ENCODE measurements around the gene CAMK2D.
A peak's percentile ranks its signal among the peaks of the same experiment; 100 is the strongest.

CAMK2D gene

GRCh38 chr4:113760094-113760794 lies 1.3 kb downstream of the CAMK2D start:
- DNase-seq (ENCODE audit: low read depth, low spot score) = no peak
- TF ChIP-seq EZH2 (IDR thresholded peaks at IDR 0.05) (no peak), FOXP2 (optimal IDR thresholded peaks at IDR 0.05; ENCODE audit: control extremely low read depth, extremely low read length, insufficient read depth) (no peak), POLR2AphosphoS5 (IDR thresholded peaks at IDR 0.05; ENCODE audit: borderline replicate concordance, low read depth, low read length) (no peak)
- Histone ChIP-seq H3K4me3 (peak overlapping the region; percentile 86), H3K36me3 (ENCODE audit: insufficient read depth, low read length) (no peaks in the 10 kb centered on the region), H3K27ac (no peak overlapping the region), H3K9ac (ENCODE audit: insufficient read length) (peak overlapping the region; percentile 71), H3K9me3 (ENCODE audit: low read depth, low read length) (no peaks in the 10 kb centered on the region)

GRCh38 chr4:113759696-113760093 lies 1.8 kb downstream of the CAMK2D start:
- Histone ChIP-seq H3K9ac (ENCODE audit: insufficient read length) (no peak overlapping the region), H3K4me3 (no peak overlapping the region), H3K36me3 (ENCODE audit: insufficient read depth, low read length) (no peaks in the 10 kb centered on the region), H3K27ac (no peak overlapping the region), H3K9me3 (ENCODE audit: low read depth, low read length) (no peaks in the 10 kb centered on the region)
- DNase-seq (ENCODE audit: low read depth, low spot score) = no peak
- TF ChIP-seq POLR2AphosphoS5 (IDR thresholded peaks at IDR 0.05; ENCODE audit: borderline replicate concordance, low read depth, low read length) (no peak), EZH2 (IDR thresholded peaks at IDR 0.05) (no peak), FOXP2 (optimal IDR thresholded peaks at IDR 0.05; ENCODE audit: control extremely low read depth, extremely low read length, insufficient read depth) (no peak)

DNA sequence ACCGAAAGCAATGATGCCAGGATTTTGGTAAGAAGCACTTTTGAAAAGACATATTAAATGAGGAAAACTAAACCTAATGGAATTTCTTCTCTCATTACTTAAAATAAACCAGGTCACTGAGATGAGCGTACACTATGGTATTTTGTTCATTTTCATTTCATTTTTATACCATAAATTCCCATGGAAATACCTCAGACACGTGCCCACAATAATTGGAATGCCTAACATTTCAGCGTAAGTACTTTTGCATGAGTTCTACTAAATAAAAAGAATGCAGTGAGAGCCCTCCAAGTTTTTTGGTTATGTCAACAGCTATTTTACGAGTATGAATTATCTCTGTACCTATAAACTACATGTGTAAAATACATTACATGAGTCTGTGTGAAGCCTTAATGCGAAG lies 3.2 kb downstream of the CAMK2D start:
- H3K27ac ChIP-seq = no peak overlapping the region
- H3K4me3 ChIP-seq = peak overlapping the region; percentile 14; the same call in 1 of the 2 replicates
- H3K36me3 ChIP-seq (ENCODE audit: insufficient read depth, low read length) = no peaks in the 10 kb centered on the region
- TF ChIP-seq FOXP2 (optimal IDR thresholded peaks at IDR 0.05; ENCODE audit: control extremely low read depth, extremely low read length, insufficient read depth) = no peak
- no peak for DNase-seq (ENCODE audit: low read depth, low spot score)
- no peak overlapping the region for H3K9ac ChIP-seq (ENCODE audit: insufficient read length)
- H3K9me3 ChIP-seq (ENCODE audit: low read depth, low read length) = no peaks in the 10 kb centered on the region

GRCh38 chr4:113757486-113757885 lies 4.1 kb downstream of the CAMK2D start:
- TF ChIP-seq FOXP2 (optimal IDR thresholded peaks at IDR 0.05; ENCODE audit: control extremely low read depth, extremely low read length, insufficient read depth) (no peak), EZH2 (IDR thresholded peaks at IDR 0.05) (no peak), POLR2AphosphoS5 (IDR thresholded peaks at IDR 0.05; ENCODE audit: borderline replicate concordance, low read depth, low read length) (no peak)
- no peak for DNase-seq (ENCODE audit: low read depth, low spot score)
- Histone ChIP-seq H3K4me3 (no peak overlapping the region), H3K9me3 (ENCODE audit: low read depth, low read length) (no peaks in the 10 kb centered on the region), H3K9ac (ENCODE audit: insufficient read length) (no peak overlapping the region), H3K27ac (no peak overlapping the region), H3K36me3 (ENCODE audit: insufficient read depth, low read length) (no peaks in the 10 kb centered on the region)

DNA sequence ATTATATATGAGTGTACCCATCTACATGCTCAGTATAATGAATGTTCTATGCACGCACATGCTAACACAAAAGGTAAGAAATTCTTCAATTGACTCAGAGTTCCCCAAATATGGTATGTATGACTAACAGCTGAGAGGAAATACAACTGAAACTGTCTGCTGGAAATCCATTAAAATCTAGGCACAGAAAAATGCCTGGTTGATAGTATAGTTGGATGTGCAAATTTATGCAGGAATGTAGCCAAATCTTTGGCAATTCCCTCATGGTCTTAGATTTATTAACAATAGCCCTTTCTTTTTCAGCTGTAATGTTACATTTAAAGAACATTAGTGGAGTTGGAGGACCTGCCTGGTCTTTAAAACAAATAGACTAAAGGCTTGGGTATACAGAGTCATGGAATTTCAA lies 5.5 kb downstream of the CAMK2D start:
- Histone ChIP-seq H3K36me3 (ENCODE audit: insufficient read depth, low read length) (no peaks in the 10 kb centered on the region), H3K4me3 (no peak overlapping the region), H3K9me3 (ENCODE audit: low read depth, low read length) (no peaks in the 10 kb centered on the region), H3K27ac (peak overlapping the region; percentile 32; the same call in 1 of the 2 replicates), H3K9ac (ENCODE audit: insufficient read length) (no peak overlapping the region)
- TF ChIP-seq FOXP2 (optimal IDR thresholded peaks at IDR 0.05; ENCODE audit: control extremely low read depth, extremely low read length, insufficient read depth) = no peak
- no peak for TF ChIP-seq EZH2 (IDR thresholded peaks at IDR 0.05)
- no peak for TF ChIP-seq POLR2AphosphoS5 (IDR thresholded peaks at IDR 0.05; ENCODE audit: borderline replicate concordance, low read depth, low read length)
- no peak for DNase-seq (ENCODE audit: low read depth, low spot score)

- DNase-seq (ENCODE audit: low read depth, low spot score) = no peak
- Histone ChIP-seq H3K4me3 (no peak overlapping the region), H3K36me3 (ENCODE audit: insufficient read depth, low read length) (no peaks in the 10 kb centered on the region), H3K9ac (ENCODE audit: insufficient read length) (no peak overlapping the region), H3K27ac (no peak overlapping the region), H3K9me3 (ENCODE audit: low read depth, low read length) (no peaks in the 10 kb centered on the region)
- TF ChIP-seq EZH2 (IDR thresholded peaks at IDR 0.05) = no peak
- no peak for TF ChIP-seq POLR2AphosphoS5 (IDR thresholded peaks at IDR 0.05; ENCODE audit: borderline replicate concordance, low read depth, low read length)
- no peak for TF ChIP-seq FOXP2 (optimal IDR thresholded peaks at IDR 0.05; ENCODE audit: control extremely low read depth, extremely low read length, insufficient read depth)
Observed at GRCh38 chr4:113750734-113751133, 10.8 kb downstream of the CAMK2D start.

DNA sequence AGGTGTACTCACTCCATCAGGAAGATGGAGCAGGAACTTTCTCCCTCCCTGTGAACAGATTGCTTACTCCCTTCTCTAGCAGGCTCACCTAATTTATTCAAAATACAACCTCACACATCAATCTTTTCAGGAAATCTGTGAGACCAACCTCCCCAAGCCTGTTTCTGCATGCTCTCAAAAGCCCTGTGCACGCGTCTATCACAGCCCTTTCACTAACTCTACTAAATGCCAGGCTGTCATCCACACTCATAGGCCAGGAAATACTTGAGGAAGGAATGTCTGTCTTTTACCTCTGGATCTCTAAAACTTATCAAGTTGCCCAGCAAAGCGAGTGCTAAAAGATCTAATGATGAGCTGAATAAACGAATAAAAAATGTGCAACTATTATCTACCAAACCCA lies 11.2 kb downstream of the CAMK2D start:
- Histone ChIP-seq H3K9me3 (ENCODE audit: low read depth, low read length) (no peaks in the 10 kb centered on the region), H3K36me3 (ENCODE audit: insufficient read depth, low read length) (no peaks in the 10 kb centered on the region), H3K9ac (ENCODE audit: insufficient read length) (no peak overlapping the region), H3K27ac (no peak overlapping the region), H3K4me3 (no peak overlapping the region)
- TF ChIP-seq EZH2 (IDR thresholded peaks at IDR 0.05) = no peak
- TF ChIP-seq FOXP2 (optimal IDR thresholded peaks at IDR 0.05; ENCODE audit: control extremely low read depth, extremely low read length, insufficient read depth) = no peak
- no peak for DNase-seq (ENCODE audit: low read depth, low spot score)

DNA sequence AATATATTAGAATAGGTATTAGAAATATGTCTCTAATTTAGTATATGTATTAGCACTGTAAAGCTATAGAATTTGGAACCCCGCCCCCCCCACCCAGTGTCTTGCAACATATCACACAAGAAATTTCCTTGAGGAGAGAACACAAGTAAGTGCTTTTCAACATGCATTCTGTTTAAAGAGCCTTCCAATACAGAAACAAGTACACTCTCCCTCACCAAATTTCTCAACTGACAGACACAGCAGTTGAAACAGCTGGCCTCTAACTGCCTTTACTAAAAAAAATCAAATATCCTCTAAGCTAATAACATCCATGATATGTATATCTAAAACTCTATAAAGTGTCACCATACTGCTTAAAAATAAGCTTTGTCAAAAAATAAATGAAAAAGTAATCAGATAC lies 12.4 kb downstream of the CAMK2D start:
- Histone ChIP-seq H3K36me3 (ENCODE audit: insufficient read depth, low read length) (no peaks in the 10 kb centered on the region), H3K9me3 (ENCODE audit: low read depth, low read length) (no peaks in the 10 kb centered on the region), H3K9ac (ENCODE audit: insufficient read length) (no peak overlapping the region), H3K27ac (no peak overlapping the region), H3K4me3 (no peak overlapping the region)
- TF ChIP-seq EZH2 (IDR thresholded peaks at IDR 0.05) = no peak
- TF ChIP-seq FOXP2 (optimal IDR thresholded peaks at IDR 0.05; ENCODE audit: control extremely low read depth, extremely low read length, insufficient read depth) = no peak
- TF ChIP-seq POLR2AphosphoS5 (IDR thresholded peaks at IDR 0.05; ENCODE audit: borderline replicate concordance, low read depth, low read length) = no peak
- no peak for DNase-seq (ENCODE audit: low read depth, low spot score)

- Histone ChIP-seq H3K9ac (ENCODE audit: insufficient read length) (no peak overlapping the region), H3K9me3 (ENCODE audit: low read depth, low read length) (no peaks in the 10 kb centered on the region), H3K36me3 (ENCODE audit: insufficient read depth, low read length) (no peaks in the 10 kb centered on the region), H3K4me3 (no peak overlapping the region), H3K27ac (no peak overlapping the region)
- no peak for TF ChIP-seq FOXP2 (optimal IDR thresholded peaks at IDR 0.05; ENCODE audit: control extremely low read depth, extremely low read length, insufficient read depth)
- no peak for TF ChIP-seq EZH2 (IDR thresholded peaks at IDR 0.05)
- TF ChIP-seq POLR2AphosphoS5 (IDR thresholded peaks at IDR 0.05; ENCODE audit: borderline replicate concordance, low read depth, low read length) = no peak
- no peak for DNase-seq (ENCODE audit: low read depth, low spot score)
Observed at GRCh38 chr4:113747949-113748348, 13.6 kb downstream of the CAMK2D start.
